NCI-H1436 treated with DMSO at 0.1 percent for 48 hours (cell line): ENCODE results near the gene SAP30L.

Experiments
- DNase-seq: peaks from one replicate; lab custom pipeline; 2025; lab: John Stamatoyannopoulos, UW

Gene SAP30L

GRCh38 chr5:154465169-154465568 lies 19.4 kb downstream of the SAP30L start:
- DNase-seq = no peak

GRCh38 chr5:154466147-154466546 lies 20.4 kb downstream of the SAP30L start:
- no peak for DNase-seq

- no peak for DNase-seq
Measured at GRCh38 chr5:154466671-154467070, 20.9 kb downstream of the SAP30L start.

- DNase-seq = no peak
Measured at GRCh38 chr5:154467655-154468354, 22.0 kb downstream of the SAP30L start.

- DNase-seq = no peak
Measured at GRCh38 chr5:154470137-154470536, 24.3 kb downstream of the SAP30L start.

- DNase-seq = no peak
Measured at GRCh38 chr5:154470947-154471870, 25.4 kb downstream of the SAP30L start.

- DNase-seq = no peak
Measured at GRCh38 chr5:154472871-154473580, 27.2 kb downstream of the SAP30L start.

GRCh38 chr5:154473581-154474283 lies 27.9 kb downstream of the SAP30L start:
- no peak for DNase-seq

- no peak for DNase-seq
Measured at GRCh38 chr5:154474396-154475334, 28.9 kb downstream of the SAP30L start.

- no peak for DNase-seq
Measured at GRCh38 chr5:154475591-154476353, 30.0 kb downstream of the SAP30L start.

GRCh38 chr5:154476354-154477205 lies 30.8 kb downstream of the SAP30L start:
- no peak for DNase-seq

- DNase-seq = no peak
Measured at GRCh38 chr5:154477382-154478223, 31.8 kb downstream of the SAP30L start.

GRCh38 chr5:154478224-154478565 lies 32.4 kb downstream of the SAP30L start, which contains the start of gene HAND1:
TSS of gene HAND1 (minus strand) at chr5:154478227. CDS start at chr5:154478008, 219 bp downstream.
- no peak for DNase-seq

- DNase-seq = no peak
Measured at GRCh38 chr5:154478752-154479159, 33.0 kb downstream of the SAP30L start.

GRCh38 chr5:154479160-154479943 lies 33.6 kb downstream of the SAP30L start:
- DNase-seq = no peak

GRCh38 chr5:154479944-154480750 lies 34.4 kb downstream of the SAP30L start:
- no peak for DNase-seq
